ENCODE results near the gene BTRC.

The BTRC gene

GRCh38 chr10:101569622-101570427, 215.9 kb downstream of the BTRC start:
- DNase-seq = peak; percentile 77

DNA sequence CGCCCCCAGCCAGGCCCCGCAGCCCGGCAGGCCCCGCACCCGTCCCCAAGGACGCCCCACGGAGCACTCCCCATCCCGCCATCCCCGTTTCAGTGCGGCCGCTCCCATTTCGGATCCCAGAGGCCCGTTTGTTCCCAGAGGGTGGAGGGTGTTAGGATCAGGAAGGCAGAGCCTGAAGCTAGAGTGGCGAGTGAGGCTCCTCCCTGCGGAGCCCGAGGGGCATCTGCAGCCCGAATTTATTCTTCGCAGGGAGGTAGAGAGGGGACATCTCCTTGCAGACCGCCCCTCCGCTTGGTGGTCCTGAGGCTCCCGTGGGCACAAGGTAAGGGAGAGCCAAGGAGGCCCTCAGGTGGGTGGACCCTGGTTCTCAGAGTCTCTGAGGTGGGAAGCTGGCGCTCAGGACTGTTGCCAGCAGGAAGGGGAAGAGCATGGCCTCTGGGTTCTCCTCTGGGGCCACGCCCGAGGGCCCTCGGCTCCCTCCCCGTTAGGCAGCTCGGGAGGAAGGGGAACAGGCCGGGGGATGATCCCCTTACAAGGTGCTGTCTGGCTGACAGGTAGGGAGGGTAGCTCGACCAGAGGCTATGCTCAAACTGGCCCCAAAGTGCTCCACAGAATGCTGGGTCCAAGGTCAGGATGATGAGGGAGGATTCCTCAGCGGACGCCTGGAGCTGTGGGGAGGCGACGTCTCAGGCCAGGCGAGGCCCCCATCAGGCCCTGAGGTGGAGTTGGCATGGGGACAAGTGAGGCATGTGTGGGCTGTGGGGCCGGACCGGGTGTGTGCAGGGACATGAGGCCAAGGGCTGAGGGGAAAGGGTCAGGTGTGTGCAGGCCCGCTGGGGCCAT, 216.7 kb downstream of the BTRC start:
- DNase-seq = no peak

GRCh38 chr10:101571271-101571925, 217.4 kb downstream of the BTRC start:
- DNase-seq = no peak

- no peak for DNase-seq
Observed at GRCh38 chr10:101572126-101572525, 218.2 kb downstream of the BTRC start.

- no peak for DNase-seq
Observed at GRCh38 chr10:101572785-101573184, 218.8 kb downstream of the BTRC start.

DNA sequence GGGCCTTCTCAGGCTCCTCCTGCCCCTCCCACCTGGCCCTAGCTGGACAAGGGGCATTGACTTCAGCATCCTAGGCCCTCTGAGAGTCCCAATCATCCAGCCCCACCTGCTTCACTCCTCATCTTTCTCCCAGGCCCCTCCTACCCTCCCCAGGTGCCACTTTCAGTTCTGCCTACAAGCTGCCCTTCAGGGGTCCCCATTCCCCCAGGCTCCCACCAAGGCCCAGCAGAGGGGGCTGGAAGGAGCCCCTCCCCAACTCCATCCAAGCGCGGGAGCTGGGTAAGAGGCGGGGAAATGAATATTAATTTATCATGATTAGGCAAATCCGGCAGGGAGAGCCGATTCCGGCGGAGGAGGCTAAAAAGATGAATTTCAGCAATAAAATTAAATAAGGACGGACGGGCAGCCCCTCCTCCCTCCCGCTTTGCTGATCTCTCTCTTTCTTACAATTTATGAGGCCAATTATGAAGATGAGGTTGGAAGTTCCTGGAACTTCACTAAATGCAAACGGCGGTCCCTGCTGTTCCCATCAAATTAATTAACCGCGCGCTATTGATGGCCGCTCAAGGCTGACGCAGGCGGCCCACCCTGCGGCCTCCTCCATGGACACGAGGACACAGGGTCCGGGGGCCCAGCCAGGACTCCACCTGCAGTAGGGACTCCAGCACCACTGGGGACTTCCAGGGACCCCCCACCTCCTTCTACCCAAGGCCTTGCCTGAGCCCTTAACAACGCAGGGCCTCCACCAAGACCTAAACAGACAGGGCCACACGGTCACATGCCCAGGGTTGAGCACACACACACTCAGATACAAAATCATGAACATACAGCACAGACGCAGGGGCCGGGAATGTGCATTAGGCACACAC, 220.2 kb downstream of the BTRC start:
- no peak for DNase-seq

- DNase-seq = no peak
Observed at GRCh38 chr10:101575091-101575490, 221.1 kb downstream of the BTRC start.

DNA sequence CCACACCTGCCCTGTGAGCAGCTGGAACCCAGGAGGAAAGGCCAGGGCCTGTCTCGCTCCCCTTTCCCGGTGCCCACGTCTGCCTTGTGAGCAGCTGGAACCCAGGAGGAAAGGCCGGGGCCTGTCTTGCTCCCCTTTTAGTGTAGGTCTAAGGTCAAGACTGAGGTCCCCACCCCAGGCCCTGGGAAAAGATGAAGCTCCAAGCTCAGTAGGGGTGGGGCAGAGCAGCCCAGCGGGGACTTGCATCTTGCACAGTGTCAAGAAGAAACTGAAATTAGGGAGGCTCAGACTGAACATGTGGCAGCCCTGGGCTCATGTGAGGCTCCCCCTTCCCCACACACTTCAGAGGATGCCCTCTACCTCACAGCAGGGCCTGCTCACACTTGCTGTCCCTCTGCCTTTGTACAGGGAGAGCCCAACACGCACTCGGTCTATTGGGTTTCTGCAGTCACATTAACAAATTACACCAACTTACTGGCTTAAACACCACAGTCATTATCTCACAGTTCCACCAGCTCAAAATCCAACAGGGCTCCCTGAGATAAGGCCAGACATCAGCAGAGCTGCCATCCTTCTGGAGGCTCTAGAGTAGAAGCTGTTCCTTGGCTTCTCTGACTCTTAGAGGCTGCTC, 221.7 kb downstream of the BTRC start:
- no peak for DNase-seq

GRCh38 chr10:101576211-101576863, 222.4 kb downstream of the BTRC start:
- no peak for DNase-seq

- DNase-seq = no peak
Observed at GRCh38 chr10:101577121-101577871, 223.3 kb downstream of the BTRC start.

- no peak for DNase-seq
Observed at GRCh38 chr10:101578192-101578591, 224.2 kb downstream of the BTRC start.

- DNase-seq = no peak
Observed at GRCh38 chr10:101578803-101579515, 225.0 kb downstream of the BTRC start.

DNA sequence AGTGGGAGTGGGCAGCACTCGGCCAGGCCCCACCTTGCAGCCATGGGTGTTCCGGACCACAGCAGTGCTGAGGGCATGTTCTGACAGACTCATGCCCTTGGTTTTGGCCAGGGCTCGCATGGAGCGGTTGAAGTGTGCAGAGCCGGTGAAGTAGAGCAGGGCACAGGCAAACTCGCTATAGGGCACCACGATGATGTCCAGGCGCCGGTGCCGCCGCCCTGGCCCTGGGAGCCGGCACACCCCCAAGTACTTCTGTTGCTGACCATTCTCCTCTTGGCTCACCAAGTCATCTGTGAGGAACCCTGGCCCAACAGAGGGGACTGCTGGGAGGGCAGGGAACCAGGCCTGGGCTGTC, 225.5 kb downstream of the BTRC start:
- no peak for DNase-seq

DNA sequence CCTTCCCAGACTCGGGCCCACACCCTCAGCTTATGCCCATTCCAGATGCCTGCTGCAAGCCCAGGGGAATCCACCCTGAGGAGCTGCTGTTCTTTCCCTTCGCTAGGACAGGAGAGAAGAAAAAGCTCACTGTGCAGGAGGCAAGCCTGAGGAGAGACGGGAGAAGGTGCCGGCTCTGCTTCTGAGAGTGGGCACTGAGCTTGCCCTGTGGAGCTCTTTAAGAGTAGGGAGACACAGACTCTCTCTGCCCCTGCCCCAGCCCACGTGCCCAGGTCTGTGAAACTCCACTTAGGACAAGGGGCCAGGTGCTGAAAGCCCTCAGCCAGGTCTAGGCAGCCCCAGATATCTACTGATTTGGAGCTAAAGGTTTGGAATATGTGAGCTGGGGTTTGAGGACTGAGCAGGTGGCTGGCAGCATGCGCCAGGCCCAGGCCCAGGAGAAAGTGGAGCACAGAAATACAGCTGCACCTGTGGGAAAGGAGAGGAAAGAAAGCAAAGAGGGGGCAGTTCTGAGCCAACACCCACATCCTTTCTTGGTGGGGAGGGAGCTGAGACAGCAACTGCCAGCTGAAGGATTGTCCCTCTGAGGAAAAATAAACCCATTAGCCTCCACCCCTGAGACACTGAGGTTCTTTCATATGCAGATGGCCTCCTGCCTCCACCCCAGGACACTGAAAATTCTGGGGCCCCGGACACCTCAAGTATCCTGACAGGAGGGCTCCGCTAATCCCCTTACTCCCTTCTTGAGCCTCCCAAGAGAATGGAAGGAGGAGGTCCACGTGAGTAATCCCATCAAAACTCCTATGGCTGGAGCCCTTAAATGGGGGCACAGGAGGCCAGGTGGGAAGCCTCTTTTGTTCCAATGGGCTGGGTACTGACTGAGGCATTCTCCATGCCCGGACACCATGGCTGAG, 226.8 kb downstream of the BTRC start:
- DNase-seq = no peak

DNA sequence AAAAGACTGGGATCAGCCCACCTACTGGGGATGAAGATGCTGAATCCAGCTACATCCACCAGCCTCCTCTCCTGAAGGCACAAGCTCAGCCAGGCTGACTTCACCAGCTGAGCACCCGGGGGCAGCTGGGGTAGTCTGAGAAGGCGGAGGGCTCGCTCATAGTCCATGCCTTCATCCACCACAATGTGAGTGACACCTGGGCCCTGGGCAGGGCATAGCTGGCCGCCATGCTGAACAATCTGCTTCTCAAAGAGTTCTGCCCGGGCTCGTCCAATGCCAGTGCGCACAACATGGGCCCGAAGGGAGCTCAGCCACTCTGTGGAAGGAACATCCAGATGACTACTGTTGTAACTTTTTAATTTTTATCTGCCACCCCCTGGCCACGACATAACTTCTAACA, 231.9 kb downstream of the BTRC start:
- DNase-seq = no peak

DNA sequence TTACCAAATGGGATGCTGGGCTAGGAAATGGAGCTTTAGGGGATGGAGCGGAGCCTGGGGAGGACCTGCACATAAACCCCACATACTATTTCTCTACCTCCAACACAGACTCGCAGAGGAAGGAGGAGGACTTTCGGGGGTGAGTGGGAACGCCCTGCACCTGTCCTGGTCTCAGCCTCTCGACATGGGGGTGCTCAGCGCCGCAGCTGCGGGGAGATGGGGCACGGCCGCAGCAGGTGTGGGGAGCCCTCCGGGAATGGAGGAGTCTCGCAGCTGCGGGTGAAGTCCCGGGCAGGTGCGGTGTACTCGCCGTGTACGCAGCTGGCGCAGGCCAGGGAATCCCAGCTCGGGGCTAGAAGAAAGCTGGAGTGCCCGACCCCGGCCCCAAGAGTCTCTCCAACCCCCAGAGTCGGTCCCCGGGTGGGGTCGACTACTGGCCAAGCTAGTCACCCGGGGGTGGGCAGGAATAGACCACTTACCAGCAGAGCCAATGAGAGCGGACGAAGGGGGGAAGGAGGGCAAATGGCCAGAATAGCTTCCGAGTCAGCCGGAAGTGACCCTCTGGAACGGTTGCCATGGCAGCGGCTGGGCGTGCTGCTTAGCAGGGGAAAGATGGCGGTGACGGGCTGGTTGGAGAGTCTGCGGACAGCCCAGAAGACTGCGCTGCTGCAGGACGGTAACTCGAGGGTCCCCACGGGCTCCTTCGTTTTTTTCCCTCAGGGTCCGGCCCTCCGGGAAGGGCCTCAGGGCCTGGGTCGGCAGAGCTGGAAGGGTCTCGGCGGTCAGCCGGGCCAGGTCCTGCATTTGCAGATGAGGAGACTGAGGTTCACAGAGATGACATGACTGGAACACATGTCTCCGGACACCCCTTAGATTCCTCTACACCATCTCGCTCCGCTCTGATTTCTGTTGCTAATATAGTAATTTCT, 234.0 kb downstream of the BTRC start, which contains the start of the genes DPCD and POLL:
TSS of gene DPCD (plus strand) at position 597 of the 929 bp plus-strand sequence. CDS start at position 613, 16 bp downstream.
TSS of gene POLL (minus strand) at position 533 of the 929 bp plus-strand sequence. CDS start 897 bp downstream, outside the sequence.
- DNase-seq = peak; percentile 81

DNA sequence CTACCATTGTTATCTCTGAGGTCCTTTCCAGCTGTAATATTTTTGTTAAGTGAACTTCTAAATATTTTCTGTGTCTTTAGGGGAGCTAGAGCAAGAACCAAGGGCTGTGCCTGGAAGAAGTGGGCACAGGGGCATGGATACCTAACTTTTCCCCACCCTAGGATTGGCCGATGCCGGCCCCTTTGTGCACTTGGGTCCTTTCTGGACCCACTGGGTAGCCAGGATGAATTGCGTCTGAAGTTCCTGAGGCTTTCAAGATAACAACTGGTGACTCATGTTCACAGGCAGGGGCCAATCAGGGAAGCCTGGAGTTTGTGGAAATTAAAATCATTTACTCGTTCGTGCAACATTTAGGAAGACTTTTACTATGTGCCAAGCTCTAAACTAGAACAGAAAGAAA, 234.9 kb downstream of the BTRC start:
- DNase-seq = no peak
